Activated CD4-positive, alpha-beta T cell treated with anti-CD3 and anti-CD28 coated beads, Interleukin-2, amount 10 ng/mL, durations not matched to agents 24 days and 14 days (primary cell): ENCODE data around the gene ASPDH. TPM values are rescaled to one million over a fixed set of nuclear protein-coding genes. Genes with fewer than 3 reads are reported as not detected.

Experiments used
- total RNA-seq: library from RNA; stranded (reverse); gene quantifications from 2 replicates; pipeline ENCODE4 v1.2.3, GENCODE V29; 2022

The ASPDH gene
- total RNA-seq, 1 donor from 2014 or later, result not detected

Other genes starting within 250 kb of the ASPDH start
- 20.3 TPM in 2 replicates for gene KCNC3, start 184.5 kb downstream of the ASPDH start, total RNA-seq
- gene NAPSA, start 148.3 kb downstream of the ASPDH start, total RNA-seq, result 13.6 and 18.0 TPM in 2 replicates
- 81.4 and 84.7 TPM in 2 replicates for gene NR1H2, start 137.5 kb downstream of the ASPDH start, total RNA-seq
- 188 and 204 TPM in 2 replicates for gene POLD1, start 129.6 kb downstream of the ASPDH start, total RNA-seq
- gene SPIB, start 95.0 kb downstream of the ASPDH start, total RNA-seq, result 0.91 and 1.6 TPM in 2 replicates
- 0.12 and 0.26 TPM in 2 replicates for gene MYBPC2, start 81.0 kb downstream of the ASPDH start, total RNA-seq
- 79.2 and 81.6 TPM in 2 replicates for gene EMC10, start 37.4 kb downstream of the ASPDH start, total RNA-seq
- gene GARIN5A, start 37.1 kb downstream of the ASPDH start, total RNA-seq, result 0.21 and 0.68 TPM in 2 replicates
- 41.7 and 44.0 TPM in 2 replicates for gene JOSD2, start 2.7 kb downstream of the ASPDH start, total RNA-seq
- gene LRRC4B, start 54.5 kb upstream of the ASPDH start, total RNA-seq, result 0.12 TPM in 1 of 2 replicates, not detected in the other
- not detected in 2 replicates for gene SYT3, start 126.0 kb upstream of the ASPDH start, total RNA-seq
- 0.98 TPM in 1 of 2 replicates, not detected in the other for gene C19orf81, start 135.5 kb upstream of the ASPDH start, total RNA-seq
- not detected in 2 replicates for gene SHANK1, start 205.9 kb upstream of the ASPDH start, total RNA-seq
- gene CLEC11A, start 209.5 kb upstream of the ASPDH start, total RNA-seq, result 0.89 and 1.3 TPM in 2 replicates